ENCODE results near the gene HGS. TPM values are rescaled to one million over a fixed set of nuclear protein-coding genes. Genes with fewer than 3 reads are reported as not detected.
"Not testable (repeated sequence)": the region's sequence is repeated elsewhere in the genome, so short reads cannot be mapped to it uniquely, and the experiment has no call there.

The HGS gene
- total RNA-seq, 1 donor from 2014 or later = 27.7 TPM

GRCh38 chr17:81666342-81667191, 17.2 kb upstream of the HGS start, which contains the start of the genes CCDC137 and OXLD1:
TSS of gene CCDC137 (plus strand) at chr17:81666737. CDS start at chr17:81666767, 30 bp downstream.
TSS of gene OXLD1 (minus strand) at chr17:81666605. CDS start at chr17:81666577, 28 bp downstream.
- Histone ChIP-seq H3K27ac (ENCODE audit: low read depth, low read length) (peak within 1 kb of the TSS; percentile 70), H3K9ac (ENCODE audit: low read depth in 1 of 3, low read length in 3 of 3) (peak within 1 kb of the TSS; percentile 83 to 92 (median 92)), H3K9me3 (ENCODE audit: control insufficient read depth in 3 of 3, low read length in 3 of 3) (no peaks in the 10 kb centered on the region), H3K4me1 (ENCODE audit: control insufficient read depth in 3 of 3, insufficient read depth in 3 of 3, low read length in 3 of 3) (peaks cover 16 to 33% (median 21%) of the 10 kb centered on the region in 3 donors), H3K4me3 (ENCODE audit: low read length in 3 of 3) (peak within 1 kb of the TSS; percentile 80 to 91 (median 91)), H3K36me3 (ENCODE audit: control insufficient read depth in 3 of 3, insufficient read depth in 3 of 3, low read length in 3 of 3) (peaks cover 9 to 19% (median 18%) of the 10 kb centered on the region in 3 donors), H3K27me3 (ENCODE audit: control insufficient read depth in 3 of 3, insufficient read depth in 3 of 3, low read length in 3 of 3) (no peaks in the 10 kb centered on the region)

DNA sequence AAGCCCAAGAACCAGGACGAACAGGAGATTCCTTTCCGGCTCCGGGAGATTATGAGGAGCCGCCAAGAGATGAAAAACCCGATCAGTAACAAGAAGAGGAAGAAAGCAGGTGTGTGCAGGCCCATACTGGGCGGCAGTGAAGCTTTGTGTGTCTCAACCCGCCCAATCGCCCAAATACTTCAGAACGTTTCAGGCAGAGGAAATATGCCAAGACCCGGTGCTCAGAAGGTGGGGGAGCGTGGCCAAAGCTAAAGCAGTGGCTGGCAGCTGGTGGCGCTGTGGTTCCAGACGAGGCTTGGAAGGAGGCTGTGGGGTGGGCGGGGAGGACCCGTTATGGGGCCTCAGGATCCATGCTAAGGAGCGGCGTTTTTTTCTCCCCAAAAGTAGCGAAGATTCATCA, 16.1 kb upstream of the HGS start:
- no peak overlapping the region for H3K27ac ChIP-seq (ENCODE audit: low read depth, low read length)
- no peak overlapping the region for H3K4me3 ChIP-seq (ENCODE audit: low read length in 3 of 3)
- no peak overlapping the region for H3K9ac ChIP-seq (ENCODE audit: low read depth in 1 of 3, low read length in 3 of 3)
- H3K27me3 ChIP-seq (ENCODE audit: control insufficient read depth in 3 of 3, insufficient read depth in 3 of 3, low read length in 3 of 3) = no peaks in the 10 kb centered on the region
- peaks cover 16 to 33% (median 21%) of the 10 kb centered on the region in 3 donors for H3K4me1 ChIP-seq (ENCODE audit: control insufficient read depth in 3 of 3, insufficient read depth in 3 of 3, low read length in 3 of 3)
- H3K9me3 ChIP-seq (ENCODE audit: control insufficient read depth in 3 of 3, low read length in 3 of 3) = no peaks in the 10 kb centered on the region
- H3K36me3 ChIP-seq (ENCODE audit: control insufficient read depth in 3 of 3, insufficient read depth in 3 of 3, low read length in 3 of 3) = peaks cover 21 to 31% (median 29%) of the 10 kb centered on the region in 3 donors

DNA sequence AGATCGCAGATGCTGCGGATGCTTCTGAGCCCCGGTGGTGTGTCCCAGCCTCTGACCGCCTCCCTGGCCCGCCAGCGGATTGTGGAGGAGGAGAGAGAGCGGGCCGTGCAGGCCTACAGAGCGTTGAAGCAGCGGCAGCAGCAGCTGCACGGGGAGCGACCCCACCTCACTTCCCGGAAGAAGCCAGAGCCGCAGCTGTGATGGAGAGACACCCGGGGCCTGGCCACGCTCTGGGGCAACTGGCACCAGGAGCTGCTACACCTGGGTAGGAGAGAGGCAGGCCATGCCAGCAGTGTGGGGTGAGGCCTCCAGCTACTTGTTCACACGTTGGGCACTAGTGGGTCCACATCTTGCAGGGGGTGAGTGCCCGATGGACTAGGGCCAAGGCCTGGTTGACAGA, 11.3 kb upstream of the HGS start:
- H3K4me1 ChIP-seq (ENCODE audit: control insufficient read depth in 3 of 3, insufficient read depth in 3 of 3, low read length in 3 of 3) = peaks cover 4 to 13% (median 7%) of the 10 kb centered on the region in 3 donors
- no peaks in the 10 kb centered on the region for H3K27me3 ChIP-seq (ENCODE audit: control insufficient read depth in 3 of 3, insufficient read depth in 3 of 3, low read length in 3 of 3)
- H3K9ac ChIP-seq (ENCODE audit: low read depth in 1 of 3, low read length in 3 of 3) = peak overlapping the region in 1 of 3 donors; percentile 8
- H3K9me3 ChIP-seq (ENCODE audit: control insufficient read depth in 3 of 3, low read length in 3 of 3) = no peaks in the 10 kb centered on the region
- no peak overlapping the region for H3K27ac ChIP-seq (ENCODE audit: low read depth, low read length)
- no peak overlapping the region for H3K4me3 ChIP-seq (ENCODE audit: low read length in 3 of 3)
- H3K36me3 ChIP-seq (ENCODE audit: control insufficient read depth in 3 of 3, insufficient read depth in 3 of 3, low read length in 3 of 3) = peaks cover 20 to 35% (median 31%) of the 10 kb centered on the region in 3 donors

DNA sequence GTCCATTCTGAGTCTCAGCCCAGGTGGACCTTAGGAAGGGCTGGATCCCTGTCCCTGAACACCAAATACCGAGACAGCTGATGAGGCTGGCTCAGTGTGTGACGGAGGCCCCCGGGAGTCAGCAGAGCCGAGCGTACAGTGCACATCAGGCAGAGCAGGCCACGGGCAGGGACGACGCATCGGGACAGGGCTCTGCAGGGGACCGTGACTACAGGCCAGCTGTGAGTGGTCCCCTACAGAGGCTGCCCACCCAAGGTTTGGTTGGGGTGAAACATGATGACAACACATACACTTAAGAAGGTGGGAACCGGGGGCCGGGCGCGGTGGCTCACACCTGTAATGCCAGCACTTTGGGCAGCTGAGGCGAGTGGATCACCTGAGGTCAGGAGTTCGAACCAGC, 10.9 kb upstream of the HGS start:
- no peak overlapping the region for H3K4me3 ChIP-seq (ENCODE audit: low read length in 3 of 3)
- H3K27me3 ChIP-seq (ENCODE audit: control insufficient read depth in 3 of 3, insufficient read depth in 3 of 3, low read length in 3 of 3) = no peaks in the 10 kb centered on the region
- peaks cover 1 to 9% (median 4%) of the 10 kb centered on the region in 3 donors for H3K4me1 ChIP-seq (ENCODE audit: control insufficient read depth in 3 of 3, insufficient read depth in 3 of 3, low read length in 3 of 3)
- no peaks in the 10 kb centered on the region for H3K9me3 ChIP-seq (ENCODE audit: control insufficient read depth in 3 of 3, low read length in 3 of 3)
- no peak overlapping the region for H3K9ac ChIP-seq (ENCODE audit: low read depth in 1 of 3, low read length in 3 of 3)
- H3K27ac ChIP-seq (ENCODE audit: low read depth, low read length) = no peak overlapping the region
- H3K36me3 ChIP-seq (ENCODE audit: control insufficient read depth in 3 of 3, insufficient read depth in 3 of 3, low read length in 3 of 3) = peaks cover 20 to 35% (median 31%) of the 10 kb centered on the region in 3 donors

DNA sequence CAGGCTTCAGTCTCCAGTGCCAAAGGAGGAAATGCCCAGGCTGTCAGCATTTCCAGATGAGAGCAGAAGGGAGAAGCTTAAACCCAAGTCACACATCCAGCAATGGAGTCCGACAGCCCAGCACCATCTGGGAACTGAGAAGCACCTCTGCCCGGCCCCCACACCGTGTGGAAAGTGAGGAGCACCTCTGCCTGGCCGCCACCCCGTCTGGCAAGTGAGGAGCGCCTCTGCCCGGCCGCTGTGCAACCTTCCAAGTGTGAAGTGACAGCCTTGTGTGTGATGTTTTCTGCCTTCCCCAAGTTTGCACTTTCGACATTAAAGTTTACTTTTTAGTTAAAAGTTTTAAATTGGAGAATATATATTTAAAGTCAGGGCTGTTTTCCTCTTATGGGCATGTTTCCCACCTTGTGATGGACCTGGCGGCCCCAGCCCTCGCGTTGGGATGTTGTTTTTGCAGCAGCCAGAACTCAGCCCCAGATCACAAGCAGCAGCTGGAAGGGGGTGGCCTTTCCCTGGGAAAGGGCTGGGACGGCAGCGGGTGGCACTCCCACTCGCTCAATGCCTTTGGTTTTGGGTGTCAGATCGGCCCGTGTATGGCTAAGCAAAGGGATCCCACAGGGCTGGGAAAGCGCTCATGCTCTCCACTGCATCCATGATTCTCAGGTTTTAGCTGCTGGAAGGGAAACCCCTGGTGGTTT, 10.1 kb upstream of the HGS start:
- Histone ChIP-seq H3K27ac (ENCODE audit: low read depth, low read length) (no peak overlapping the region), H3K27me3 (ENCODE audit: control insufficient read depth in 3 of 3, insufficient read depth in 3 of 3, low read length in 3 of 3) (no peaks in the 10 kb centered on the region), H3K4me1 (ENCODE audit: control insufficient read depth in 3 of 3, insufficient read depth in 3 of 3, low read length in 3 of 3) (peaks cover 0 to 7% (median 0%) of the 10 kb centered on the region in 3 donors), H3K36me3 (ENCODE audit: control insufficient read depth in 3 of 3, insufficient read depth in 3 of 3, low read length in 3 of 3) (peaks cover 20 to 35% (median 27%) of the 10 kb centered on the region in 3 donors), H3K9me3 (ENCODE audit: control insufficient read depth in 3 of 3, low read length in 3 of 3) (no peaks in the 10 kb centered on the region), H3K4me3 (ENCODE audit: low read length in 3 of 3) (no peak overlapping the region), H3K9ac (ENCODE audit: low read depth in 1 of 3, low read length in 3 of 3) (peak overlapping the region in 1 of 3 donors; percentile 25)

DNA sequence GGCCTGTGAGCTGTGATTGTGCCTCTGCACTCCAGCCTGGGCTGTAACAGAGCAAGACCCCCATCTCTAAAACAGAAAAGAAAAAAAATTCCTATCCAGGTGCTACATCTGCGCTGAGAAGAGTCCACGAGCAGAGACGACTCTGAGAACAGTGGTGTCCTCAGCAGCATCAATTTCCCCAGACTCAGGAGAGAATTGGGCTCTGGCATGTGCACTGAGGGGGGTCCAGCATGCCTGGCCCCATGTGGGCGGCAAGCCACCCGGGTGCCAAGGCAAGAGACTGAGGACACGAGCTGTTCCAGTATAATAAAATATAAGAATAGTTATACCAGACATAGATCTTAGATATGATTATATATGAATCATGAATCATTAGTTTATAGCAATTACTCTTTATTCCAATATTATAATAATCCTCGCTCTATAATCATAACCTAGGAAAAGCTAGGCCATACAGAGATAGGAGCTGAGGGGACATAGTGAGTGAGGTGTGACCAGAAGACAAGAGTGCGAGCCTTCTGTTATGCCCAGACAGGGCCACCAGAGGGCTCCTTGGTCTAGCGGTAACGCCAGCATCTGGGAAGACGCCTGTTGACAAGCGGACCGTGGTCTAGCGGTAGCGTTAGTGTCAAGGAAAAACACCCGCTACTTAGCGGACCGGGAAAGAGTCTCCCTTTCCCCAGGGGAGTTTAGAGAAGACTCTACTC, 8.1 kb upstream of the HGS start:
- not testable (repeated sequence) for H3K4me3 ChIP-seq (ENCODE audit: low read length in 3 of 3); H3K27ac ChIP-seq (ENCODE audit: low read depth, low read length); H3K9me3 ChIP-seq (ENCODE audit: control insufficient read depth in 3 of 3, low read length in 3 of 3); H3K27me3 ChIP-seq (ENCODE audit: control insufficient read depth in 3 of 3, insufficient read depth in 3 of 3, low read length in 3 of 3); H3K4me1 ChIP-seq (ENCODE audit: control insufficient read depth in 3 of 3, insufficient read depth in 3 of 3, low read length in 3 of 3)
- Histone ChIP-seq H3K36me3 (ENCODE audit: control insufficient read depth in 3 of 3, insufficient read depth in 3 of 3, low read length in 3 of 3) (peaks cover 16 to 25% (median 19%) of the 10 kb centered on the region in 3 donors), H3K9ac (ENCODE audit: low read depth in 1 of 3, low read length in 3 of 3) (peak overlapping the region in 1 of 3 donors; percentile 8)

GRCh38 chr17:81676906-81677305, 6.9 kb upstream of the HGS start:
- no peak overlapping the region for H3K9ac ChIP-seq (ENCODE audit: low read depth in 1 of 3, low read length in 3 of 3)
- peaks cover 15 to 18% (median 16%) of the 10 kb centered on the region in 3 donors for H3K36me3 ChIP-seq (ENCODE audit: control insufficient read depth in 3 of 3, insufficient read depth in 3 of 3, low read length in 3 of 3)
- no peaks in the 10 kb centered on the region for H3K9me3 ChIP-seq (ENCODE audit: control insufficient read depth in 3 of 3, low read length in 3 of 3)

DNA sequence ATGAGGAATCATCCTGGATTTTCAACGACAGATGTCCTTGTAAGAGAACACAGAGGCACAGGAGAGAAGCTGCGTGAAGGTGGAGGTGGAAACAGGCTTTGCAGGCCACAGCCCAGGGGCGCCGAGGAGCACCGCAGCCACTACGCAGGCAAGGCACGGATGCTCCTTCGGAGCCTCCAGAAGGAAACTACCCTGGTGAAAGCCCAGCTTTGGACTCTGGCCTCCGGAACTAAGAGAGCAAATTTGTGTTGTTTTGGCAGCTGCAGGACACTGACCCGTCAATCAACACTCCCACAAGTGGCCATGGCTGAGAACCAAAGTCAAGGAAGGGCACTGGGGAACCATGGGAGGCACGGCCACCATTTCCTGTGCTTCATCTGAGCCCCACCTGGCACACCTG, 3.7 kb upstream of the HGS start:
- Histone ChIP-seq H3K4me3 (ENCODE audit: low read length in 3 of 3) (no peak overlapping the region), H3K9ac (ENCODE audit: low read depth in 1 of 3, low read length in 3 of 3) (peak overlapping the region in 1 of 3 donors; percentile 54), H3K4me1 (ENCODE audit: control insufficient read depth in 3 of 3, insufficient read depth in 3 of 3, low read length in 3 of 3) (peaks cover 19 to 34% (median 24%) of the 10 kb centered on the region in 3 donors), H3K9me3 (ENCODE audit: control insufficient read depth in 3 of 3, low read length in 3 of 3) (no peaks in the 10 kb centered on the region), H3K27ac (ENCODE audit: low read depth, low read length) (no peak overlapping the region), H3K27me3 (ENCODE audit: control insufficient read depth in 3 of 3, insufficient read depth in 3 of 3, low read length in 3 of 3) (no peaks in the 10 kb centered on the region), H3K36me3 (ENCODE audit: control insufficient read depth in 3 of 3, insufficient read depth in 3 of 3, low read length in 3 of 3) (peaks cover 0 to 5% (median 2%) of the 10 kb centered on the region in 3 donors)

More at GRCh38 chr17:81676906-81677305, 6.9 kb upstream of the HGS start:
- Histone ChIP-seq H3K4me1 (ENCODE audit: control insufficient read depth in 3 of 3, insufficient read depth in 3 of 3, low read length in 3 of 3) (peaks cover 0 to 12% (median 6%) of the 10 kb centered on the region in 3 donors), H3K4me3 (ENCODE audit: low read length in 3 of 3) (no peak overlapping the region), H3K27me3 (ENCODE audit: control insufficient read depth in 3 of 3, insufficient read depth in 3 of 3, low read length in 3 of 3) (no peaks in the 10 kb centered on the region), H3K27ac (ENCODE audit: low read depth, low read length) (no peak overlapping the region)

GRCh38 chr17:81681672-81682071, 2.1 kb upstream of the HGS start:
- peaks cover 26 to 38% (median 29%) of the 10 kb centered on the region in 3 donors for H3K4me1 ChIP-seq (ENCODE audit: control insufficient read depth in 3 of 3, insufficient read depth in 3 of 3, low read length in 3 of 3)
- H3K9ac ChIP-seq (ENCODE audit: low read depth in 1 of 3, low read length in 3 of 3) = no peak overlapping the region
- H3K9me3 ChIP-seq (ENCODE audit: control insufficient read depth in 3 of 3, low read length in 3 of 3) = no peaks in the 10 kb centered on the region
- no peak overlapping the region for H3K27ac ChIP-seq (ENCODE audit: low read depth, low read length)
- H3K4me3 ChIP-seq (ENCODE audit: low read length in 3 of 3) = no peak overlapping the region
- no peaks in the 10 kb centered on the region for H3K27me3 ChIP-seq (ENCODE audit: control insufficient read depth in 3 of 3, insufficient read depth in 3 of 3, low read length in 3 of 3)
- H3K36me3 ChIP-seq (ENCODE audit: control insufficient read depth in 3 of 3, insufficient read depth in 3 of 3, low read length in 3 of 3) = peaks cover 8 to 15% (median 13%) of the 10 kb centered on the region in 3 donors

Data from skeletal muscle tissue (tissue), 4 donors.